Measurements from ENCODE around the gene PDZRN4. TPM values are rescaled to one million over a fixed set of nuclear protein-coding genes. Genes with fewer than 3 reads are reported as not detected.

PDZRN4 gene
- total RNA-seq, 1 donor, result not detected

DNA sequence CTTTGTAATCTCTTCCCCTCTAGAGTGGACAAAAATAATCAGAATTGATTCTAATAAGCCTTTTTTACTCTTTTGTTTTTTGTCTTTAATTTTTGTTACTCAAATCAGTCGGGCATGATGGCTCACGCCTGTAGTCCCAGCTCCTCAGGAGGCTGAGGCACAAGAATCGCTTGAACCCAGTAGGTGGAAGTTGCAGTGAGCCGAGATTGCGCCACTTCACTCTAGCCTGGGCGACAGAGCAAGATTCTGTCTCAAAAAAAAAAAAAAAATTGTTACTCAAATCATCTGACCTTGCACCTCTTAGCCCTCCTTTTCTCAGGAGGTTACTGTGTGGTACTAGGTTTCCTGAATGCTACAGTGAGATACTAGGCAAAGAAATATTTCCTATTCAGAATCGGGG, 280.6 kb downstream of the PDZRN4 start:
- Histone ChIP-seq H3K4me1 (ENCODE audit: insufficient read depth, low read length) (no peaks in the 10 kb centered on the region), H3K4me3 (ENCODE audit: insufficient read depth, low read length) (no peak overlapping the region), H4K20me1 (ENCODE audit: insufficient read depth, low read length) (no peaks in the 10 kb centered on the region), H3K27ac (ENCODE audit: low read depth, low read length) (no peak overlapping the region), H3K4me2 (ENCODE audit: insufficient read depth, low read length) (no peak overlapping the region), H2AFZ (ENCODE audit: low read length) (no peak overlapping the region), H3K79me2 (ENCODE audit: insufficient read depth, low read length) (no peaks in the 10 kb centered on the region), H3K27me3 (ENCODE audit: insufficient read depth, low read length) (no peaks in the 10 kb centered on the region), H3K36me3 (ENCODE audit: insufficient read depth, low read length) (no peaks in the 10 kb centered on the region), H3K9me3 (ENCODE audit: low read depth, low read length) (no peaks in the 10 kb centered on the region)
- TF ChIP-seq, protein P1, sequence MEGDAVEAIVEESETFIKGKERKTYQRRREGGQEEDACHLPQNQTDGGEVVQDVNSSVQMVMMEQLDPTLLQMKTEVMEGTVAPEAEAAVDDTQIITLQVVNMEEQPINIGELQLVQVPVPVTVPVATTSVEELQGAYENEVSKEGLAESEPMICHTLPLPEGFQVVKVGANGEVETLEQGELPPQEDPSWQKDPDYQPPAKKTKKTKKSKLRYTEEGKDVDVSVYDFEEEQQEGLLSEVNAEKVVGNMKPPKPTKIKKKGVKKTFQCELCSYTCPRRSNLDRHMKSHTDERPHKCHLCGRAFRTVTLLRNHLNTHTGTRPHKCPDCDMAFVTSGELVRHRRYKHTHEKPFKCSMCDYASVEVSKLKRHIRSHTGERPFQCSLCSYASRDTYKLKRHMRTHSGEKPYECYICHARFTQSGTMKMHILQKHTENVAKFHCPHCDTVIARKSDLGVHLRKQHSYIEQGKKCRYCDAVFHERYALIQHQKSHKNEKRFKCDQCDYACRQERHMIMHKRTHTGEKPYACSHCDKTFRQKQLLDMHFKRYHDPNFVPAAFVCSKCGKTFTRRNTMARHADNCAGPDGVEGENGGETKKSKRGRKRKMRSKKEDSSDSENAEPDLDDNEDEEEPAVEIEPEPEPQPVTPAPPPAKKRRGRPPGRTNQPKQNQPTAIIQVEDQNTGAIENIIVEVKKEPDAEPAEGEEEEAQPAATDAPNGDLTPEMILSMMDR (IDR thresholded peaks at IDR 0.05; ENCODE audit: extremely low read depth, low read depth, low read length), result no peak
- DNase-seq (ENCODE audit: insufficient read length, low spot score, missing footprints), result no peak

DNA sequence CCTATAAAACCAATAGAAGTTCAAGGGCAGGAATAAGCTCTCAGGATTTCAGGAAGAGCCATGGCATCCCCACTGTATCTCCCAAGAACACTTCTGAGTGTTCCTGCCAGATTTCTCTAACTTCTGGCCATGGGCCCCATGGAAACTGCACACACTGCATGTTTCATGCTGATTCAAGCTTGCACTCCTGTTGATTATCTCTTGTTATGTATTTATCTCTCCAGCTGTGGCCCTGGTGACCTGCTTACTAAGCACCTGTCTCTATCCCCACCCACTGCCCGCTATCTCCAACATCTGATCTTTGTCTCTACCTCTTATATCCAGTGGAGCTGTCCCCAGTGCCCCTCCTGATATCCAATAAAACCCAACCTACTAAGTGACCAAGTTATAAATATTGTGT, 285.3 kb downstream of the PDZRN4 start:
- H3K27ac ChIP-seq (ENCODE audit: low read depth, low read length), result no peak overlapping the region
- no peaks in the 10 kb centered on the region for H3K36me3 ChIP-seq (ENCODE audit: insufficient read depth, low read length)
- no peaks in the 10 kb centered on the region for H3K4me1 ChIP-seq (ENCODE audit: insufficient read depth, low read length)
- no peak for DNase-seq (ENCODE audit: insufficient read length, low spot score, missing footprints)
- TF ChIP-seq, protein P1 (IDR thresholded peaks at IDR 0.05; ENCODE audit: extremely low read depth, low read depth, low read length), result no peak
- H3K4me3 ChIP-seq (ENCODE audit: insufficient read depth, low read length), result no peak overlapping the region
- H3K9me3 ChIP-seq (ENCODE audit: low read depth, low read length), result no peaks in the 10 kb centered on the region
- no peaks in the 10 kb centered on the region for H3K79me2 ChIP-seq (ENCODE audit: insufficient read depth, low read length)
- H3K27me3 ChIP-seq (ENCODE audit: insufficient read depth, low read length), result no peaks in the 10 kb centered on the region
- H3K4me2 ChIP-seq (ENCODE audit: insufficient read depth, low read length), result no peak overlapping the region
- H2AFZ ChIP-seq (ENCODE audit: low read length), result no peak overlapping the region
- H4K20me1 ChIP-seq (ENCODE audit: insufficient read depth, low read length), result no peaks in the 10 kb centered on the region

DNA sequence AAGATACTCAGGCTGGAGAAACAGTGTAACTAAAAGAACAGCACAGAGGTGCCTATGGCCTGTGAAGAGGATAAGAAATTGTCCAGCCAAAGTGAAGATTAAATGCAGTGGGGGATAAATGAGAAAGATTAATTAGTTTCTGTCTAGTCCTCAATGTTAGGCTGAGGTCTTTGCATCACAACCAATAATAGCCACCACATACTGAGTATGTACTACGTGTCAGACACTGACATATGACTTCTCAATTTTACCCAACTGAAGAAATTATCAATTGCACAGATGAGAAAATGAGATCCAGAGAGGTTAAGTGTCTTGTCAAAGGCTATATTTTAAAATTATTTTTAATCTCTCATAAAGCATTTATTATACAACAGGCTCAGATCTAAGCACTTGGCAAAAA, 285.9 kb downstream of the PDZRN4 start:
- no peak overlapping the region for H3K4me3 ChIP-seq (ENCODE audit: insufficient read depth, low read length)
- no peaks in the 10 kb centered on the region for H3K36me3 ChIP-seq (ENCODE audit: insufficient read depth, low read length)
- TF ChIP-seq, protein P1 (IDR thresholded peaks at IDR 0.05; ENCODE audit: extremely low read depth, low read depth, low read length), result no peak

DNA sequence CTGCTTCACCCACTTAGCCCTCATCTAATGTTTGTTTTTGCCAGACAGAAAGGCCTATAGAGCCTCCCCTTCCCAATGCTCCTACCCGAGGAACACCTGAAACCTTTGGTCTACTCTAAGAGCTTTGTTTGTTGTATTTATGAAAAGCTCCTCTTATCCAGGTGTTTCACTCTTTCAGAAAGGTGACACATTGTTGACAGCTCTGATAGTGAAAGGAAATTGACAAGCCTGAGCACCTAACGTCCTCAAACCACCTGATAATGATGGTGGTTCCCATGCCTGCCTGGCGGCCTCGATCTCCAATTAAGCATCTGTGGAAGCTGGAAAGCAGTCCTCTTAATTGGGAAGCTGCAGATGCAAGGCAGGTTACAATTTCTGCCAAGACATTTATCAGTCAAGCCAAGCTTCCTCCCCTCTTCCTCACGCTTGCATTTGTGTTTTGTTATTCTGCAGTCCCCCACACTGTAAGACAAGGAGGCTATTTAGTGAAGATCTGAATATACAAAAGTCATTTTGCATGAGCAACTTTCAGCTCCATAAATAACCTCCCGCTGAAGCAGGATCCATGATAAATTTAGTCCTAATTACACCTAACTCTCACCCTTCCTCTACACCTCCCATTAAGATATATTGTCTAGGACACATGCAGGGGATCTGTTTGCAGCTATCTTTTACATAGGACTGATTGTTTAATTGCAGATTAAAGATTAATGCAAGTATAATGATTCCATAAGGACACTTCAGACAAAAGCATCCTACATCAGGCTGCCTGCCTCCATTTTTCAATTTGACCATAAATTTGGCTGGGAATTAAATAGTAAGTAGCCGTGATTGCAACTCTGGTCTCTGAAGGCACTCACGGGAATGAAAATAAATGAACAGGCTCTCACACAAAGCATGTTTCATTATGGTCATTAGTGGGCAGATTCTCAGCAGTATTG, 288.6 kb downstream of the PDZRN4 start:
- Histone ChIP-seq H3K9me3 (ENCODE audit: low read depth, low read length) (no peaks in the 10 kb centered on the region), H2AFZ (ENCODE audit: low read length) (no peak overlapping the region), H3K4me1 (ENCODE audit: insufficient read depth, low read length) (no peaks in the 10 kb centered on the region), H3K4me2 (ENCODE audit: insufficient read depth, low read length) (no peak overlapping the region), H3K27me3 (ENCODE audit: insufficient read depth, low read length) (no peaks in the 10 kb centered on the region), H4K20me1 (ENCODE audit: insufficient read depth, low read length) (no peaks in the 10 kb centered on the region), H3K36me3 (ENCODE audit: insufficient read depth, low read length) (no peaks in the 10 kb centered on the region), H3K79me2 (ENCODE audit: insufficient read depth, low read length) (no peaks in the 10 kb centered on the region), H3K4me3 (ENCODE audit: insufficient read depth, low read length) (no peak overlapping the region), H3K27ac (ENCODE audit: low read depth, low read length) (no peak overlapping the region)
- DNase-seq (ENCODE audit: insufficient read length, low spot score, missing footprints), result no peak
- TF ChIP-seq, protein P1 (IDR thresholded peaks at IDR 0.05; ENCODE audit: extremely low read depth, low read depth, low read length), result no peak

More for the DNA sequence above, 285.9 kb downstream of the PDZRN4 start:
- Histone ChIP-seq H3K4me1 (ENCODE audit: insufficient read depth, low read length) (no peaks in the 10 kb centered on the region), H3K27me3 (ENCODE audit: insufficient read depth, low read length) (no peaks in the 10 kb centered on the region), H3K79me2 (ENCODE audit: insufficient read depth, low read length) (no peaks in the 10 kb centered on the region), H3K4me2 (ENCODE audit: insufficient read depth, low read length) (no peak overlapping the region), H3K9me3 (ENCODE audit: low read depth, low read length) (no peaks in the 10 kb centered on the region), H4K20me1 (ENCODE audit: insufficient read depth, low read length) (no peaks in the 10 kb centered on the region), H2AFZ (ENCODE audit: low read length) (no peak overlapping the region), H3K27ac (ENCODE audit: low read depth, low read length) (no peak overlapping the region)
- DNase-seq (ENCODE audit: insufficient read length, low spot score, missing footprints), result peak; percentile 3
